ENCODE results near the gene KCNS1.

The KCNS1 gene

DNA sequence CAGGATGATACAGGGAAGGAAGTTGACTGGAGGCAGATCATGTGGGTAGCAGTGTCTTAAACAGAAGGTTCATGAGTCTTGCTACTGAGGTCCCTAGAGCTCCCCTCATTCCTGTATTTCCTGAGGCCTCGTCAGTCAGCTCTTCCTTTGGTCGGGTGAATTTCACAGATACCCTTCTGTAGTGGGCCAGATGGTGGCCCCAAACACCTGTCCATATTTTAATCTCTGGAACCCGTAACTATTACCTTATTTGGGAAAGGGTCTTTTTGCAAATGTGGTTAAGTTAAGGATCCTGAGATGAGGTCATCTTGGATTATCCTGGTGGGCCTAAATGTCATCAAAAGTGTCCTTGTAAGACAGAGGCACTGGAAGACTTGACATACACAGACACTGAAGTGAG is 9.6 kb downstream of the KCNS1 start:
- TF ChIP-seq, protein P1, sequence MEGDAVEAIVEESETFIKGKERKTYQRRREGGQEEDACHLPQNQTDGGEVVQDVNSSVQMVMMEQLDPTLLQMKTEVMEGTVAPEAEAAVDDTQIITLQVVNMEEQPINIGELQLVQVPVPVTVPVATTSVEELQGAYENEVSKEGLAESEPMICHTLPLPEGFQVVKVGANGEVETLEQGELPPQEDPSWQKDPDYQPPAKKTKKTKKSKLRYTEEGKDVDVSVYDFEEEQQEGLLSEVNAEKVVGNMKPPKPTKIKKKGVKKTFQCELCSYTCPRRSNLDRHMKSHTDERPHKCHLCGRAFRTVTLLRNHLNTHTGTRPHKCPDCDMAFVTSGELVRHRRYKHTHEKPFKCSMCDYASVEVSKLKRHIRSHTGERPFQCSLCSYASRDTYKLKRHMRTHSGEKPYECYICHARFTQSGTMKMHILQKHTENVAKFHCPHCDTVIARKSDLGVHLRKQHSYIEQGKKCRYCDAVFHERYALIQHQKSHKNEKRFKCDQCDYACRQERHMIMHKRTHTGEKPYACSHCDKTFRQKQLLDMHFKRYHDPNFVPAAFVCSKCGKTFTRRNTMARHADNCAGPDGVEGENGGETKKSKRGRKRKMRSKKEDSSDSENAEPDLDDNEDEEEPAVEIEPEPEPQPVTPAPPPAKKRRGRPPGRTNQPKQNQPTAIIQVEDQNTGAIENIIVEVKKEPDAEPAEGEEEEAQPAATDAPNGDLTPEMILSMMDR (IDR thresholded peaks at IDR 0.05; ENCODE audit: low read depth, low read length, missing control alignments), result no peak
- no peak for DNase-seq (ENCODE audit: low read depth)
- H3K4me3 ChIP-seq (ENCODE audit: low read depth, low read length), result no peak overlapping the region

DNA sequence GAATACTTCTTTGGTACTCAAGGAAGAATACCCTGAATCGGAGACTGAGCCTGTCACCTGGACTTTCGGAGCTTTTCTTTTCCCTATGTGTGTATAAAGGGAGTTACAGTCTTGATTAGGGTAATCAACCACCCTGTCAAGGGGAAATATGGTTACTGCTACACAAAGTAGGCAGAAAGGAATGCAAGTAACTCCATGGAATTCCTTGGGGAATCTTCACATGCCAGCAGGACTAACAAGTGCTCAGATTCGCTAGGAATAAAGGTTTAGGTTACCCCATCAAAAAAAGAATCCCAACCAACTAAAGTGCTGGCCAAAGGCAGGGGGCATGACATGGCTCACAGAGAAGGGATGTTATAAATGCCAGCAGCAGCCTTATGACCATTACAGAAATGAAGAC is 10.4 kb downstream of the KCNS1 start:
- H3K4me3 ChIP-seq (ENCODE audit: low read depth, low read length), result no peak overlapping the region
- TF ChIP-seq, protein P1 (IDR thresholded peaks at IDR 0.05; ENCODE audit: low read depth, low read length, missing control alignments), result no peak
- no peak for DNase-seq (ENCODE audit: low read depth)

DNA sequence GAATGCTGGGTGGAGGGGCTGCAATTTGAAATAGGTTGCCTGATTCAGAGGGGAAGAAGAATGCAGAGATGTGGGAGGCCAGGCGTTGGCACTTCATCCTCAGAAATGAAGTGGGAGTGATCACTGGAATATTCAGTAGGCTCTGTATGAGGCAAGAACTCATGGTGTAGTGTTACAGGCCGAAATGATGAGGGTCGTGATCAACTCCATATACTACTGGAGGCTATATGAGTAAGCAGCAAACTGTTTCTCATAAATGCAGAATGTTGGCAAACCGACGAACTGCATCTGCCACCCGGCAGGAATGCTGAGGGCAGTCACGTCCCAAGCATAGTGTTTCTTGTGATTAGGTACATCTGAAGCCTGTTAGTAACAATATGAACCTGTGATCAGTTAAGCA is 12.7 kb downstream of the KCNS1 start:
- TF ChIP-seq, protein P1 (IDR thresholded peaks at IDR 0.05; ENCODE audit: low read depth, low read length, missing control alignments), result no peak
- no peak for DNase-seq (ENCODE audit: low read depth)
- H3K4me3 ChIP-seq (ENCODE audit: low read depth, low read length), result no peak overlapping the region

DNA sequence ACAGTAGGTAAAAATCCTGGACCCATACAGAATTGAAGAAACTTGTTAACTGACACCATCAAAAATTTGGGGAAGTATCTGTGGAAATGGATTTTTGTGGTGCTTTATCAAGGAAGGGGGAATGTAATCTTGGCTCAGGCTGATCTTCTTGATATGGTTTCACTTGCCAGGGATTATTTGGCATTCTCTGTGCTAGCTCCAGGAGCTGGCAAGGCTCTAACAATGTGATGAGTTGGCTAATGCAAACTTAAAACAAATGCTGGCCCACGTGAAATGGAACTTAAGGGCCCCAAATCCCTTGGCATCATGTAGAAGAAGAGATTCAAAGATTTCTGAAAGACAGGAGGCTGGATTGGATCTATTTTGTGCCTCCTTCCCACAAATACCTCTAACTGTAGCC is 13.1 kb downstream of the KCNS1 start:
- TF ChIP-seq, protein P1 (IDR thresholded peaks at IDR 0.05; ENCODE audit: low read depth, low read length, missing control alignments), result no peak
- DNase-seq (ENCODE audit: low read depth), result no peak
- H3K4me3 ChIP-seq (ENCODE audit: low read depth, low read length), result no peak overlapping the region

DNA sequence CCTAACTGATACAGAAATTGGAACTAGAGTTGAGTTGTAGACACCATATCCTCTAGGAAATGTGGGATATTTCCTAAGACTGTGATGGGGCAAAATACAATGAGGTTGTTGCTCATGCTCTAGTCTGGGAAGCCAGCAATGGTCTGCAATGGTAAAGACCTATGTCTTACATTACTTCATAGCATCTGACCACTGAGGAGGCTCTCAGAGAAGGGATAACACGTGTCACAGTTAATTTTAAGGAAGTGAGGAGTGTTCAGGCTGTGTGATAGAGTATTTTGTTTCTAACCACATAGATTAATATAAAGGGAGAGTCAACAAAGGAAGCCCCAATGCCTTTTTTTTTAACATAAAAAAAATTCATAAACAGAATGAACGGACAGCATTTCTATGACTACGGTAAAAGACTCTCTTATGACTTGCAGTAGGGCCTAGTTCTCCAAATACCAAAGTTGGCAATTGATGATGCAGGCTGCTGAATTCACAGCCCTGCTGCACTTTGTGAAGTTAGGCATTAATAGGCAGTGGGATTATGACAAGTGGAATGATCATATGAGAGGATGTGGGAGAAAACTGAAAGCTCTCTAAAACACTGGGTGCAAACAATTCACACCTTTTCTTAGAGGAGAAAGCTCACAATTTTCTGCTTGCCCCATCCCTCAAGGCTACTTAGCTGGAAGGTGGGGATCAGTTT is 13.7 kb downstream of the KCNS1 start:
- DNase-seq (ENCODE audit: low read depth), result no peak
- no peak overlapping the region for H3K4me3 ChIP-seq (ENCODE audit: low read depth, low read length)
- TF ChIP-seq, protein P1 (IDR thresholded peaks at IDR 0.05; ENCODE audit: low read depth, low read length, missing control alignments), result no peak

DNA sequence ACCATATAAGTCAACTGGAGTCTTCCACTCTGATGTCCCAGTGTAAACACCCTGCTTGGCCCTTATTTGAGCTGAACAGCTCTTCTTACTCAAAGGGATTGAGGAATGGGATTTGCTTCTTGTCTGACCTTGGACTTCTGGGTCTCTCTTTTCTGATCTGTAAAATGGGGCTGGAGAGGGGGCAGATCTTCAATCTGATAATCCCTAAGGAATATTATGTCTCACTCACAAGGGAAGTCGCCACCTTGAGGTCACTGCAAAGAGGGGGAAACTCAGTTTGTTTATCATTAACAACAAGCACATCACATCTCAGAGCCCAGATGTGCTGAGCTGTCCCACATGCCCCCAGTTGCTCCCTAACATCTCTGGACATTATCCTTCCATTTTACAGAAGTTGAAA is 15.1 kb downstream of the KCNS1 start:
- TF ChIP-seq, protein P1 (IDR thresholded peaks at IDR 0.05; ENCODE audit: low read depth, low read length, missing control alignments), result no peak

DNA sequence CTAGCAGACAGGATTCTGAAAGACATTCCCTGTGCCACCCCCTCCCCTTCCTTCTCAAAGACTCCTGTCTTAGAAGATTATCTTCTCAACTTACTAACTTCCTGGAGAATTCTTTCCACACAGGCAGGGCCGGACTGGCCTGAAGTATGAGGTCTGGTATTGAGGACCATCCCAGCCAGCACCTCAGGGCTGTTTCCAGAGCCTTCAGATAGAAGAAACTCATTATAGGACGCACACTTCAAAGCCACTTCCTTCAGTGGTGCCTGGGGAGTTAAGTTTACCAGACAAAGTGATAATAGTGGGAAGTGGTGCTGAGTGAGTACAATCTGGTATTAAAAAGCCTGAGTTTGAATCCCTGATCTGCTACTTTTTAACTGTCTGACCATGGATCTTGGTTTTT is 15.6 kb downstream of the KCNS1 start:
- TF ChIP-seq, protein P1 (IDR thresholded peaks at IDR 0.05; ENCODE audit: low read depth, low read length, missing control alignments), result no peak
- no peak overlapping the region for H3K4me3 ChIP-seq (ENCODE audit: low read depth, low read length)
- no peak for DNase-seq (ENCODE audit: low read depth)

More for the DNA sequence above, 15.1 kb downstream of the KCNS1 start:
- no peak for DNase-seq (ENCODE audit: low read depth)
- H3K4me3 ChIP-seq (ENCODE audit: low read depth, low read length), result no peak overlapping the region

All from GM12864 (cell line).